ENCODE data around the gene C3orf80.
"Not testable (repeated sequence)": the region's sequence is repeated elsewhere in the genome, so short reads cannot be mapped to it uniquely, and the experiment has no call there.

The C3orf80 gene

DNA sequence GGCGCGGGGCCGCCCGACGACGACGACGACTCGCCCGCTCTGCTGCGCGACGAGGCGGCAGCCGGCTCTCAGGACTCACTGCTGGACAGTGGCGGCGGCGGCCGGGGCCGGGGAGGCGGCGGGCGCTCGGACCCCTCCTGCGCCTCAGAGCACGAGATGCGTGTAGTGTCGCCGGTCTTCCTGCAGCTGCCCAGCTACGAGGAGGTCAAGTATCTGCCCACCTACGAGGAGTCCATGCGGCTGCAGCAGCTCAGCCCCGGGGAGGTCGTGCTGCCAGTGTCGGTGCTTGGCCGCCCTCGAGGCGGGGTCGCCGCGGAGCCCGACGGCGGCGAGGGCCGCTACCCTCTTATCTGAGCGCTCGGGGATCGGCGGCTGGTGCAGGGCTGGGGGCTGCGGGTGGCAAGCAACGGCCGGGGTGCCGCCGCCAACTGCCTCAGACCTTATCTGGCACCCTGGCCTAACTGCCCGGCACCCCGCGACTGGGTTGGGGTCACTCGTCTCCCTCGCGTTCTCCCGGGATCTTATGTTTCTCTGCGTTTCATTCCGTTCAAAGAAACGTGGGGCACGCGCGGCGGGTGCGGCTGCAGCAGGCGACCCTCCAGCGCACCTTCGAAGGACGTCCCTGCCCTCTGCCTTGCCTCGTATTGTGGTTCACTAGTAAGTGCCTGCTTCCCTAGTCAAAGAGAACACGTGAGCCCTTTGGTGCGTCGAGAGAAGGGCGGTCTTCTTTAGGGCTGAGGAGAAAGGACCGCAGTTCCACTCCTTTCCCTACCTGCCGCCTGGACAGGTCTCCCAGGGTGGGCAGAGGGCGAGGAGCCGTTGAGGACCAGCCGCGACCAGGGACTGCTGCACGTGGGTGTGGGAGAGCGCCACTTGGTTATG lies 1.0 kb downstream of the C3orf80 start:
- peak overlapping the region; percentile 33 for H3K4me3 ChIP-seq (ENCODE audit: low read length)
- no peak for TF ChIP-seq CTCF (conservative IDR thresholded peaks at IDR 0.05; ENCODE audit: low read depth, low read length)
- DNase-seq (ENCODE audit: low read depth): no peak

- no peak for TF ChIP-seq CTCF (conservative IDR thresholded peaks at IDR 0.05; ENCODE audit: low read depth, low read length)
- H3K4me3 ChIP-seq (ENCODE audit: low read length): no peak overlapping the region
- no peak for DNase-seq (ENCODE audit: low read depth)
Measured at GRCh38 chr3:160227419-160227818, 2.2 kb downstream of the C3orf80 start.

DNA sequence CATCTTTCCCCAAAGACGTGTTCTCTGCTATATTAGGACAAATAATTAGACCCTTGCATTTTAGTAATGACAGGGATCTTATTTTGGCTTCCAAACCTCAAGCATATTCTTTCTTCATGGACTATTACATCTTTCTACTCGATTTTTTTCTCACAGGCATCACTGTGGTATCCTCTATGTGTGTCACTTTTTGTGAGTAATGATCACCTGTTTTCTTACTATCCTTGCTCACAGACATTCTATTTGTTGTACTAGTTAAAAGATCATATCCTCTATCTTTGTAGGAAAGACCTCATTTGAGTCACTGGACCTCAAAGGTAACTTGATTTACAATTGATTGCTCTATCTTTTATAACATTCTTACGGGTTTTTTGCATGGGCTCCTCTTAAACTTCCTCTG lies 6.8 kb downstream of the C3orf80 start:
- no peak for TF ChIP-seq CTCF (conservative IDR thresholded peaks at IDR 0.05; ENCODE audit: low read depth, low read length)
- no peak for DNase-seq (ENCODE audit: low read depth)
- H3K4me3 ChIP-seq (ENCODE audit: low read length): no peak overlapping the region

GRCh38 chr3:160240719-160241118 lies 15.5 kb downstream of the C3orf80 start:
- not testable (repeated sequence) for DNase-seq (ENCODE audit: low read depth); H3K4me3 ChIP-seq (ENCODE audit: low read length)

DNA sequence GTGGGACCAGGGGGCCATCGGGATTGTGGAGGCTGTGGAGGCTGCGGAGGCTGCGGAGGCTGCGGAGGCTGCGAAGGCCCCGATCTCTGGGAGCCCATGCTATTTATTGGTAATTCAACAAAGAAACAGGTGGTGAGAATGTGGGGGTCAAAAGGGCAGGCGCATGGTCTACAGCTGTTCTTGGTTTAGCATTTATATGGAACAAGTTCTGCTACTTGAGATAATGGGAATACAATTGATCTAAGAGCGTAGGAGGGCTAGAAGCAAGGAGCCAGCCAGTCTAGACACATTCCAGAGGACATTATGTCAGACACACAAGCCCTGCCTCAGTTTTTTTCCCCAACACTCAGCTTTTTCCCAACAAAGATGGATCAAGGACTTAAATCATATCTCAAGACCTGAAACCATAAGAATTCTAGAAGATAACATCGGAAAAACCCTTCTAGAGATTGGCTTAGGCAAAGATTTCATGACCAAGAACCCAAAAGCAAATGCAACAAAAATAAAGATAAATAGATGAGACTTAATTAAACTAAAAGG lies 20.1 kb downstream of the C3orf80 start:
- no peak for DNase-seq (ENCODE audit: low read depth)
- no peak overlapping the region for H3K4me3 ChIP-seq (ENCODE audit: low read length)
- TF ChIP-seq CTCF (conservative IDR thresholded peaks at IDR 0.05; ENCODE audit: low read depth, low read length): no peak

DNA sequence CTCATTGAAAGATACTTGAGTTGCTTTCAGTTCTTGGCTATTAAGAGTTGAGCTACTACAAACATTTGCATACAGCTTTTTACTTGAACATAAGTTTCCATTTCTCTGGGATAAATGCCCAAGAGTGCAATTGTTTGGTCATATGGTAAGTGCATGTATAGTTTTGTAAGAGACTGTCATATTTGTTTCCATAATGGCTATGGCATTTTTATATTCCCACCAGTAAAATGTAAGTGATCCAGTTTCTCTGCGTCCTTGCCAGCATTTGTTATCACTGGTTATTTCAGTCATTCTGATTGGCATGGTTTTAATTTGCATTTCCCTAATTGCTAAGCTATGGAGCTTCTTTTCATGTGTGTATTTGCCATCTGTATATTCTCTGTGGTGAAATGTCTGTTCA lies 22.5 kb downstream of the C3orf80 start:
- no peak for TF ChIP-seq CTCF (conservative IDR thresholded peaks at IDR 0.05; ENCODE audit: low read depth, low read length)
- H3K4me3 ChIP-seq (ENCODE audit: low read length): no peak overlapping the region
- no peak for DNase-seq (ENCODE audit: low read depth)

- DNase-seq (ENCODE audit: low read depth): no peak
- H3K4me3 ChIP-seq (ENCODE audit: low read length): no peak overlapping the region
- no peak for TF ChIP-seq CTCF (conservative IDR thresholded peaks at IDR 0.05; ENCODE audit: low read depth, low read length)
Measured at GRCh38 chr3:160253298-160253697, 28.1 kb downstream of the C3orf80 start.

Measured in retinal pigment epithelial cell (primary cell).